IMR-90 (cell line): ENCODE results near the gene MLKL. TPM values are rescaled to one million over a fixed set of nuclear protein-coding genes. Genes with fewer than 3 reads are reported as not detected.

Experiments used
- ATAC-seq: fragments of 200-7000 bp; cut with Tn5 transposase; 2 replicates; pipeline ENCODE4 v1.9.1; 2020; ENCODE audit warnings: low read depth, mild to moderate bottlenecking, moderate library complexity
- BruUV-seq: library from RNA; stranded (reverse); fragments of 400-500 nt; replicated peaks from 2 replicates; lab custom pipeline; 2021; lab: Mats Ljungman, UMichigan
- CTCF ChIA-PET: fragments of 300-600 bp; formaldehyde crosslinking; extraction: SDS; loops from one replicate; lab custom pipeline; 2021; ENCODE audit warnings: antibody characterized with exemption; lab: Yijun Ruan, JAX
- POLR2A ChIA-PET: fragments of 300-600 bp; sonication (Branson Sonifier 250); formaldehyde crosslinking; loops from one replicate; lab custom pipeline; 2022; ENCODE audit warnings: antibody characterized with exemption; ENCODE audit not compliant: unreplicated experiment; lab: Charles Lee
- DNase-seq: peaks from one replicate; pipeline ENCODE4 v3.0.0; 2013
- H2AFZ ChIP-seq: replicated peaks from 2 replicates; pipeline ENCODE3; 2013; ENCODE audit warnings: low read length, mild to moderate bottlenecking; ENCODE audit not compliant: poor library complexity
- H2AK5ac ChIP-seq: 2 replicates; pipeline ENCODE4 v1.6.1; 2013; ENCODE audit warnings: low read depth, low read length, inconsistent platforms
- H2AK9ac ChIP-seq: replicated peaks from 2 replicates; pipeline ENCODE3; 2013; ENCODE audit warnings: mild to moderate bottlenecking, low read depth, low read length, moderate library complexity; ENCODE audit not compliant: poor library complexity
- H2BK120ac ChIP-seq: 2 replicates; pipeline ENCODE4 v1.6.1; 2013; ENCODE audit warnings: low read depth, low read length, inconsistent platforms
- H2BK15ac ChIP-seq: 3 replicates; pipeline ENCODE4 v1.6.1; 2013; ENCODE audit warnings: low read depth, low read length, inconsistent platforms
- H2BK20ac ChIP-seq: 2 replicates; pipeline ENCODE4 v1.6.1; 2013; ENCODE audit warnings: low read depth, mild to moderate bottlenecking, inconsistent platforms, low read length, moderate library complexity
- H2BK5ac ChIP-seq: 2 replicates; pipeline ENCODE4 v1.6.1; 2013; ENCODE audit warnings: mild to moderate bottlenecking, low read depth, low read length, inconsistent platforms; ENCODE audit not compliant: poor library complexity, severe bottlenecking
- H3K14ac ChIP-seq: replicated peaks from 2 replicates; pipeline ENCODE4 v1.6.1; 2013; ENCODE audit warnings: low read depth, low read length, inconsistent platforms
- H3K18ac ChIP-seq: 2 replicates; pipeline ENCODE4 v1.6.1; 2013; ENCODE audit warnings: low read depth, low read length, control low read depth
- H3K23ac ChIP-seq: 2 replicates; pipeline ENCODE4 v1.6.1; 2013; ENCODE audit warnings: low read depth, low read length, inconsistent platforms
- H3K27ac ChIP-seq: 2 replicates; pipeline ENCODE4 v1.5.1; 2013; ENCODE audit warnings: mild to moderate bottlenecking, control low read depth, low read length; ENCODE audit not compliant: insufficient read depth
- H3K27me3 ChIP-seq: 2 replicates; pipeline ENCODE4 v1.6.1; 2013; ENCODE audit warnings: low read length; ENCODE audit not compliant: control insufficient read depth, insufficient read depth
- H3K36me3 ChIP-seq: 2 replicates; pipeline ENCODE4 v1.6.1; 2013; ENCODE audit warnings: low read length, mixed read lengths; ENCODE audit not compliant: control insufficient read depth, insufficient read depth
- H3K4ac ChIP-seq: 2 replicates; pipeline ENCODE4 v1.6.1; 2013; ENCODE audit warnings: low read depth, low read length, inconsistent platforms
- H3K4me1 ChIP-seq: 2 replicates; pipeline ENCODE4 v1.6.1; 2013; ENCODE audit warnings: low read length, mixed read lengths; ENCODE audit not compliant: control insufficient read depth, insufficient read depth
- H3K4me2 ChIP-seq: 2 replicates; pipeline ENCODE4 v1.6.1; 2013; ENCODE audit warnings: low read depth, mild to moderate bottlenecking, control low read depth, low read length, moderate library complexity
- H3K4me3 ChIP-seq: 2 replicates; pipeline ENCODE4 v1.5.1; 2013; ENCODE audit warnings: low read depth, mild to moderate bottlenecking, control low read depth, low read length, moderate library complexity; ENCODE audit not compliant: insufficient read depth
- H3K56ac ChIP-seq: 2 replicates; pipeline ENCODE4 v1.6.1; 2013; ENCODE audit warnings: low read length, inconsistent platforms; ENCODE audit not compliant: insufficient read depth; ENCODE audit errors: extremely low read depth
- H3K79me1 ChIP-seq, 2 experiments: 2 replicates each; pipeline ENCODE4 v1.6.1; 2013; ENCODE audit warnings: low read length in 2 of 2, inconsistent platforms in 1 of 2, low read depth in 1 of 2
- H3K9ac ChIP-seq: 2 replicates; pipeline ENCODE4 v1.6.1; 2013; ENCODE audit warnings: low read depth, low read length, control low read depth
- H3K9me1 ChIP-seq: 2 replicates; pipeline ENCODE4 v1.6.1; 2013; ENCODE audit warnings: low read length, inconsistent platforms; ENCODE audit not compliant: insufficient read depth
- H3K9me3 ChIP-seq: 2 replicates; pipeline ENCODE4 v1.6.1; 2013; ENCODE audit warnings: low read length; ENCODE audit not compliant: control insufficient read depth, insufficient read depth
- H4K20me1 ChIP-seq: 2 replicates; pipeline ENCODE4 v1.6.1; 2013; ENCODE audit warnings: low read length, inconsistent platforms; ENCODE audit not compliant: insufficient read depth
- H4K5ac ChIP-seq: 2 replicates; pipeline ENCODE4 v1.6.1; 2013; ENCODE audit warnings: mild to moderate bottlenecking, low read depth, low read length, control low read depth
- H4K8ac ChIP-seq, 2 experiments: 2 replicates each; pipeline ENCODE4 v1.6.1; 2013; ENCODE audit warnings: low read depth in 2 of 2, low read length in 2 of 2, control low read depth in 1 of 2, inconsistent platforms in 1 of 2
- H4K91ac ChIP-seq: 2 replicates; pipeline ENCODE4 v1.6.1; 2013; ENCODE audit warnings: low read depth, low read length, inconsistent platforms; ENCODE audit not compliant: insufficient read depth
- MXI1 ChIP-seq: IDR thresholded peaks from 2 replicates; pipeline ENCODE4 v1.6.1; 2012; ENCODE audit warnings: low read depth, mild to moderate bottlenecking, low read length, moderate library complexity, borderline replicate concordance
- WGBS, 2 experiments: methylation state at CpG; one replicate each; pipeline versions ENCODE4 v1.1.5 to v1.1.7; 2013; ENCODE audit warnings: missing lambda C conversion rate in 2 of 2; ENCODE audit not compliant: insufficient read length in 1 of 2; ENCODE audit errors: extremely low coverage in 2 of 2; 5-methylcytosine and 5-hydroxymethylcytosine counted together
- dilution Hi-C: fragments of 300-500 bp; cut with HindIII; formaldehyde crosslinking; loops from one replicate; pipeline ENCODE4 v1.14.3; 2018; ENCODE audit warnings: low sequenced_read_pairs; ENCODE audit not compliant: unreplicated experiment
- in situ Hi-C: fragments of 300-500 bp; cut with MboI; formaldehyde crosslinking; loops from 3 replicates; pipeline ENCODE4 v1.14.3; 2019; ENCODE audit warnings: low sequenced_read_pairs, inconsistent platforms, mixed read lengths
- intact Hi-C: fragments of 100-400 bp; cut with micrococcal nuclease; formaldehyde crosslinking; loops from 2 replicates; pipeline ENCODE4 v1.10.0; 2022
- polyA plus RNA-seq, 3 experiments: library from polyadenylated mRNA; depleted of rRNA; stranded (reverse); fragments of >200 nt; gene quantifications; 2 replicates each; pipeline ENCODE4 v1.2.3, GENCODE V29; 2012; ENCODE audit warnings: low replicate concordance in 1 of 3
- total RNA-seq: library from RNA; depleted of rRNA; stranded (reverse); fragments of >200 nt; gene quantifications from 2 replicates; pipeline ENCODE4 v1.2.3, GENCODE V29; 2012

The MLKL gene
- total and polyA plus RNA-seq, 2 of the 4 experiments (the other 2 are of a cell fraction) = 3.6 to 4.5 TPM

GRCh38 chr16:74710401-74710800, 9.7 kb upstream of the MLKL start:
- DNase-seq = no peak
- H2BK5ac ChIP-seq = no peak overlapping the region
- H2BK20ac ChIP-seq = no peak overlapping the region
- H3K4ac ChIP-seq = no peak overlapping the region
- no peak overlapping the region for H2BK15ac ChIP-seq
- no peak overlapping the region for H3K56ac ChIP-seq
- no peak overlapping the region for H3K9ac ChIP-seq
- TF ChIP-seq MXI1 = no peak
- no peaks in the 10 kb centered on the region for H4K20me1 ChIP-seq
- no peak overlapping the region for H2BK120ac ChIP-seq
- H3K4me1 ChIP-seq = no peaks in the 10 kb centered on the region
- no peaks in the 10 kb centered on the region for H3K79me1 ChIP-seq
- no peak overlapping the region for H3K14ac ChIP-seq
- H3K27me3 ChIP-seq = peaks cover 8% of the 10 kb centered on the region; the same call in 1 of the 2 replicates
- no peak overlapping the region for H3K4me3 ChIP-seq
- dilution Hi-C loops = no loop called here
- ATAC-seq = no peak
- no peak overlapping the region for H3K27ac ChIP-seq
- no peak overlapping the region for H2AFZ ChIP-seq
- H3K9me1 ChIP-seq = no peaks in the 10 kb centered on the region
- no TSS peak for BruUV-seq
- no peaks in the 10 kb centered on the region for H3K9me3 ChIP-seq
- WGBS, 2 experiments = 86% methylated on average over 5 of the region's 8 CpGs; no CpG with 5 or more reads in 1 of the 2 experiments
- in situ Hi-C loops = loop anchor here (5.0 kb wide), 1 partner anchor 97 kb away; no protein-coding TSS in a partner anchor
- H3K4me2 ChIP-seq = no peak overlapping the region
- no peak overlapping the region for H2AK9ac ChIP-seq
- ChIA-PET CTCF (interaction anchor here (0.9 to 4.1 kb wide), 2 partner anchors 15 to 152 kb away, joined by 3 to 36 read pairs; no protein-coding TSS in a partner anchor), POLR2A (no interaction called here)
- H3K18ac ChIP-seq = no peak overlapping the region
- H3K23ac ChIP-seq = no peak overlapping the region
- intact Hi-C loops = no loop called here
- no peaks in the 10 kb centered on the region for H3K36me3 ChIP-seq
- no peak overlapping the region for H4K91ac ChIP-seq
- no peak overlapping the region for H2AK5ac ChIP-seq
- H4K8ac ChIP-seq = no peak overlapping the region
- no peak overlapping the region for H4K5ac ChIP-seq
